H1 (cell line): Measurements from ENCODE around the gene HPD. TPM values are rescaled to one million over a fixed set of nuclear protein-coding genes. Genes with fewer than 3 reads are reported as not detected.

Experiments
- BCL11A ChIP-seq, 2 experiments: IDR thresholded peaks; one replicate each; pipeline ENCODE4 v1.6.1; 2011; ENCODE audit warnings: low read depth in 2 of 2, low read length in 2 of 2, mild to moderate bottlenecking in 2 of 2
- CREB1 ChIP-seq: IDR thresholded peaks from 2 replicates; pipeline ENCODE4 v1.6.1; 2012; ENCODE audit warnings: inconsistent platforms
- CTCF ChIP-seq, 3 experiments: IDR thresholded peaks; 1 replicate in 2 of 3; 2 replicates in 1 of 3; pipeline versions ENCODE4 v1.5.1 to v1.6.1; 2011; ENCODE audit warnings: low read length in 3 of 3, mild to moderate bottlenecking in 3 of 3, inconsistent platforms in 2 of 3, low read depth in 1 of 3, moderate library complexity in 1 of 3; ENCODE audit not compliant: insufficient read depth in 1 of 3; ENCODE audit errors: control extremely low read depth in 1 of 3
- E2F6 ChIP-seq: IDR thresholded peaks from 2 replicates; pipeline ENCODE4 v1.6.1; 2012; ENCODE audit warnings: inconsistent platforms
- GABPA ChIP-seq: IDR thresholded peaks from 2 replicates; pipeline ENCODE4 v1.6.1; 2011; ENCODE audit warnings: mild to moderate bottlenecking, low read length, moderate library complexity, borderline replicate concordance; ENCODE audit not compliant: insufficient read depth
- KDM4A ChIP-seq: IDR thresholded peaks from one replicate; pipeline ENCODE4 v1.7.1; 2012; ENCODE audit warnings: low read depth, mild to moderate bottlenecking, moderate library complexity, low read length, inconsistent platforms; ENCODE audit not compliant: severe bottlenecking
- POLR2A ChIP-seq, 2 experiments: IDR thresholded peaks; 1 replicate in 1 of 2; 2 replicates in 1 of 2; pipeline ENCODE4 v1.6.1; 2011; ENCODE audit warnings: low read depth in 2 of 2, low read length in 2 of 2, mild to moderate bottlenecking in 2 of 2; ENCODE audit errors: control extremely low read depth in 1 of 2
- RNF2 ChIP-seq: fragments of 200-900, 300-1000 bp; sonication (generic); IDR thresholded peaks from 2 replicates; pipeline ENCODE4 v1.7.1; 2016; ENCODE audit warnings: borderline replicate concordance, low read depth, mild to moderate bottlenecking, antibody characterized with exemption, low read length; ENCODE audit not compliant: poor library complexity, severe bottlenecking; ENCODE audit errors: missing control alignments
- SIRT6 ChIP-seq: IDR thresholded peaks from one replicate; pipeline ENCODE4 v1.7.1; 2012; ENCODE audit warnings: low read length, inconsistent platforms
- SRF ChIP-seq: IDR thresholded peaks from 2 replicates; pipeline ENCODE4 v1.6.1; 2011; ENCODE audit warnings: mild to moderate bottlenecking, low read depth, low read length, moderate library complexity
- polyA plus RNA-seq, 7 experiments: library from polyadenylated mRNA; depleted of rRNA in 3 of 7; stranded (reverse) in 5 of 7; unstranded in 2 of 7; fragments of >200 nt in 5 of 7; fragments of 200-250 nt in 2 of 7; gene quantifications; 1 replicate in 5 of 7; 2 replicates in 1 of 7; 4 replicates in 1 of 7; pipeline versions ENCODE4 v1.2.1 to v1.2.3, GENCODE V29; 2011 to 2013; ENCODE audit warnings: missing spikeins in 2 of 7, mixed read lengths in 2 of 7
- total RNA-seq: library from RNA; stranded (reverse); fragmentation: NEBNext Ultra II Directional; extraction: Animal tissue kit (Norgen Biotek cat#: 25700); gene quantifications from 2 replicates; pipeline ENCODE4 v1.2.1, GENCODE V29; 2021

Gene HPD
- total and polyA plus RNA-seq, 2 of the 8 experiments (the other 6 are each of a cell fraction or from before 2014, with no cell fraction given) = 0.48 to 0.56 TPM

- no peak for TF ChIP-seq RNF2
- TF ChIP-seq E2F6 = peak; percentile 95
- TF ChIP-seq SIRT6 = no peak
- TF ChIP-seq CREB1 = peak; percentile 52
- peak; percentile 84; the same call in 1 of the 2 replicates for TF ChIP-seq GABPA
- TF ChIP-seq BCL11A (IDR thresholded peaks at IDR 0.05; ENCODE audit: low read depth in 2 of 2, low read length in 2 of 2) = peak; percentile 56
- TF ChIP-seq KDM4A = peak; percentile 77
- peak; percentile 59 to 83 (median 75) for TF ChIP-seq CTCF (IDR thresholded peaks at IDR 0.05; ENCODE audit: control extremely low read depth in 1 of 3, insufficient read depth in 1 of 3, low read depth in 1 of 3, low read length in 3 of 3)
- peak in 1 of 2 experiments; percentile 75; a peak in 2 of 3 replicates for TF ChIP-seq POLR2A (IDR thresholded peaks at IDR 0.05; ENCODE audit: control extremely low read depth in 1 of 2, low read depth in 2 of 2, low read length in 2 of 2)
- TF ChIP-seq SRF = no peak
- TF ChIP-seq, all 59 proteins: peak for 31
Measured at GRCh38 chr12:121888478-121889273, 30.0 kb upstream of the HPD start, which contains the start of gene PSMD9 (continued).
